GM21576 (cell line): Measurements from ENCODE around the gene GRB2.
"Not testable (repeated sequence)": the region's sequence is repeated elsewhere in the genome, so short reads cannot be mapped to it uniquely, and the experiment has no call there.

Source experiments
- ATAC-seq: cut with Tn5 transposase; IDR thresholded peaks from one replicate; pipeline ENCODE4 v1.9.1; 2021; ENCODE audit warnings: mild to moderate bottlenecking, moderate library complexity; ENCODE audit not compliant: unreplicated experiment

Gene GRB2

GRCh38 chr17:75289832-75290337 lies 115.6 kb downstream of the GRB2 start:
- ATAC-seq, result peak; percentile 29

GRCh38 chr17:75289115-75289831 lies 116.2 kb downstream of the GRB2 start, which contains the start of gene SLC25A19:
TSS of gene SLC25A19 (minus strand) at chr17:75289433. CDS start at chr17:75286764, 2,669 bp downstream.
- peak; percentile 91 for ATAC-seq

DNA sequence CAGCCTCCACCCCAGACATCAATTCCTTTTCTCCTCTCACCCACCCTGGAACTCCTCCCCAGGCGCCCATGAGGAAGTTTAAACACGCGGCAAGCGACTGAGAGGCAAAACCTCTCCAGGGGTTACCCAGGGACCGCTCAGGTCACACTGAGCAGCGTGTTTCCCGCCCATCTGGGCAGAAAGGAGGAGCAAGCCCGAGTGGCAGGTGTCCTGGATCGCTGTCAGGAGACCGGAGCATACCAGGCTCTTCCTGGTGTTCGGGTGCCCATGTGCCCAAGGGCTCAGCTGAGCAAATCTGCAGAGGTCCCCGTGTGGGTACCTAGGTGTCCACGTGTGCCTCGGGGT lies 116.7 kb downstream of the GRB2 start:
- no peak for ATAC-seq

GRCh38 chr17:75288359-75288758 lies 117.1 kb downstream of the GRB2 start:
- ATAC-seq, result no peak

GRCh38 chr17:75287221-75287620 lies 118.3 kb downstream of the GRB2 start:
- ATAC-seq, result no peak

DNA sequence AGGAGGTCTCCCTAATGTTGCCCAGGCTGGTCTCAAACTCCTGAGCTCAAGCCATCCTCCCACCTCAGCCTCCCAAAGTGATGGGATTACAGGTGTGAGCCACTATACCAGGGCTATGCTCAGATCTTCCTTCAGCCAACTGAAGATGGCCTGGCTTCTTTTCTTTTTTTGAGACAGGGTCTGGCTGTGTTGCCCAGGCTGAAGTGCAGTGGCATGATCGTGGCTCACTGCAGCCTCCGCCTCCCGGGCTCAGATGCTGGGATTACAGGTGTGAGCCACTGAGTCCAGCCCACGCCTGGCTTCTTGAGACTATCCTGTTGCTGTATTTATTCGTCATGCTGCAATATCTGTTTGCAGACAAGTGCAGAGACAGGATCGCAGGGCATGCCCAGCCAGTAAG lies 120.4 kb downstream of the GRB2 start:
- ATAC-seq, result no peak

DNA sequence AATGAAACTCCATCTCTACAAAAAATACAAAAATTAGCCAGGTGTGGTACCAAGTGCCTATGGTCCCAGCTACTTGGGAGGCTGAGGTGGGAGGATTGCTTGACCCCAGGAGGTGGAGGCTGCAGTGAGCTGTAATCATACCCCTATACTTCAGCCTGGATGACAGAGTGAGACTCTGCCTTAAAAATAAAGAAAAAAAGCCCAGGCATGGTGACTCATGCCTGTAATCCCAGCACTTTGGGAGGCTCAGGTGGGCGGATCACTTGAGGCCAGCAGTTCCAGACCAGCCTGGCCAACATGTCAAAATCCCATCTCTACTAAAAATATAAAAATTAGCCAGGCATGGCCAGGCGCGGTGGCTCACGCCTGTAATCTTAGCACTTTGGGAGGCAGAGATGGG lies 125.3 kb downstream of the GRB2 start:
- not testable (repeated sequence) for ATAC-seq

GRCh38 chr17:75277664-75278071 lies 127.8 kb downstream of the GRB2 start:
- no peak for ATAC-seq

DNA sequence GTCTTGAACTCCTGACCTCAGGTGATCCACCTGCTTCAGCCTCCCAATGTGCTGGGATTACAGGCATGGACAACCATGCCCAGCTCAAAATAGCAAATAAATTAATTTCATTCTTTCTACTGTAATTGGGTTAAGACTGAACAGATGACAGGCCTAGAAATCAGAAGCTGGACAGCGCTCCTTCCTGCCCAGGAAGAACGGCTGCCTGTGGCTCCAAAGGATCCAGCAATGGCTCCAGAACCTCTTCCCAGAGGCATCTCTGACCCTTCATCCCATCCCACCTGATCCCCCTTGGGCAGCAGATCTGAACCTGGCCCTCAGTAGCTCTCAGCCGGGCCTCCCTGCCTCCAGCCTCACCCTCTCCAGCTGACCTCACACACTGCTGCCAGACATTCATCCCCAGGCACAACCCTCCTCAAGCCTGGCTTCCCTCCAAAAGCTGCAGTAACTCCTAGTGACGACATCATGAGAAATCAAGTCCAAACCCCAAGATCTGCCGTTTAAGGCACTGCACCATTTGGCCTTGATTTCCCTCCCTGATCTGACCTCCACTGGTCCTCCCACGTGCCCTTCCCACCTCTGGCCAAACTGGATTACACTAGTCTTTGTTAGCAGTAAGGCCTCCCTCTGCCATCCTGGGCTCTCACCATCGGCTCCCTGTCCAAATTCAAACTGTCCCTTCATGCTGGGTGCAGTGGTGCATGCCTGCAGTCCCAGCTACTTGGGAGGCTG lies 131.3 kb downstream of the GRB2 start:
- ATAC-seq, result no peak

- ATAC-seq, result no peak
Measured at GRCh38 chr17:75272848-75273184, 132.7 kb downstream of the GRB2 start.

GRCh38 chr17:75271955-75272847 lies 133.3 kb downstream of the GRB2 start:
- ATAC-seq, result no peak

DNA sequence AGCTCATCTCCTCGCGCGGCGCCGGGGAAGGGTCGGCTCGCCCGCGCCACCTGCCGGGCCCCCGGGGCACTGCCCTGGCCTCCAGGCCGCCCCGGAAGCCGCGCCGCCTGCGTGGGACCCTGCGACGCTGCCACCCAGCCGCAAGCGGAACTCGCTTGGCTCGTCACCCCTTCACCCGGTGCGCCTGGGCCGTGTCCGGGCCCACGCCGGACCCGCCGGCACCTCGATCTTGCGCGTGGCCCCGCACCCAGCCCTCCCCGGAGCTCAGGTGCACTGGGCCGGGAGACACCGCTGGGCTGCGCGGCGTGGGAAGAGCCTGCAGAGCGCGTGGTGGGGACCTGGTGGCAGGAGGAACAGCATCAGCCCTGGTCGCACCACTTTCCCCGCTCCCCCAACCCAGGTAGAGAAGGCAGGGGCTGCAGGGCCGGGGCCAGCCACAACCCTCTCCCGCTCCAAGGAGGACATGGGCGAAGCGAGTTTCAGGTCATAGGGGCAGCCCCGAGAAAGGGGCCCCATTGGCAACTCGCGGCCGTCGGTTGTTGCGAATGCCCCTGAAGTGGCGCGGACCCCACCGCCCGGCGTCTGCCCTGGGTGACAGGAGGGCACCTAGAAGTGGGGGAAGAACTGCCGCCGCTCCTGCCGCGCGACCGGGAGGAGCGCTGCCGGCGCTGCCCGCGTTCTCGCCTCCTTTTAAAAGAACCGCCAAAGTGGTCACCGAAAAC lies 134.1 kb downstream of the GRB2 start:
- ATAC-seq, result peak; percentile 58

- ATAC-seq, result no peak
Measured at GRCh38 chr17:75270966-75271232, 134.6 kb downstream of the GRB2 start, which contains the start of gene MIF4GD. TSS of gene MIF4GD (minus strand) at chr17:75271231. CDS start at chr17:75270195, 1,036 bp downstream.

DNA sequence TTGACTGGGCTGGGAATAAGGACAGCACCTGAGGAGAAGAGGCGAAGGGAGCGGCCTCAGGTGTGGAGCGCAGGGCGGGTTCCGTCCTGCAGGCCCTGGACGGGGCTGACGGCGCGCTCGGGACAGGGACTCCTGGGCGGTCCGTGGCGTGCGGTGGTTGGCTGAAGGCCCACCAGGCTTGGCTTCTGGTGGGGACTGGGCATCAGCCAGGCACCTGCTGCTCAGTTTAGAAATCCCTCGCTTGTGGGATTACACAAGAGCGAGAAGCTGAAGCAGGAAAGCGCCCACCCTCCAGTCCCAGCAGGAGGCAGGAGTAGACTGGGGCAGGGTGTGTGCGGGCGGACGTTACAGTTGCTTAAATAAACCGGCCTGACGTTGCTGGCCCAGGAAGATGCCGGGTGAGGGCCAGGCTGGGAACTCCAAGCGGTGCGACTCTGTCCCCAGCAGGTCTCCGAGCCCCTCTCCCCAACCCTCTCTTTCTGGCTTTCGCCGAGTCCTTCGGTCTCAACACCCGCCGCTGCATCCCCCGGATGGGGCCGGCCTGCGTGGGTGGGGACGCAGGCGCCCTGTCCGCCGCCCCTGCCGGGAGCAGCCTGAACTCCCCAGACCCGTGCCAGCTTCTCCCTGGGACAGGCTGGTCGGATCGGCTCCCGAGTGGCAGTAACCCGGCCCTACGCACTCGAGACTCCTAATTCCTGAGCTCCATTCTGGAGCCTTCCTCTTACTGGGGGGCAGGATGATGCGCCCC lies 135.1 kb downstream of the GRB2 start:
- peak; percentile 29 for ATAC-seq

GRCh38 chr17:75269844-75270217 lies 135.6 kb downstream of the GRB2 start:
- no peak for ATAC-seq
